MM.1S (cell line): Measurements from ENCODE around the gene SLC25A20.

ENCODE experiments used
- DNase-seq: peaks from one replicate; pipeline ENCODE4 v3.0.0-alpha.2; 2015
- H2AFZ ChIP-seq: fragments of 300-600 bp; sonication (generic); 2 replicates; pipeline ENCODE4 v1.6.0; 2016; ENCODE audit warnings: antibody characterized with exemption, low read length
- H3F3A ChIP-seq: fragments of 300-600 bp; sonication (generic); 2 replicates; pipeline ENCODE4 v1.6.1; 2016; ENCODE audit warnings: mild to moderate bottlenecking, antibody characterized with exemption, low read length, moderate library complexity, mixed read lengths; ENCODE audit not compliant: insufficient read depth
- H3K27ac ChIP-seq: fragments of 300-600 bp; sonication (generic); 2 replicates; pipeline ENCODE4 v1.5.1; 2016; ENCODE audit warnings: mild to moderate bottlenecking, low read length
- H3K27me3 ChIP-seq: fragments of 300-600 bp; sonication (generic); replicated peaks from 2 replicates; pipeline ENCODE4 v1.6.0; 2016; ENCODE audit warnings: low read length; ENCODE audit not compliant: insufficient read depth
- H3K36me3 ChIP-seq: fragments of 300-600 bp; sonication (generic); replicated peaks from 2 replicates; pipeline ENCODE4 v1.6.1; 2016; ENCODE audit warnings: mild to moderate bottlenecking, low read length, mixed read lengths; ENCODE audit not compliant: insufficient read depth
- H3K4me1 ChIP-seq: fragments of 300-600 bp; sonication (generic); 2 replicates; pipeline ENCODE4 v1.6.1; 2016; ENCODE audit warnings: low read length, mixed read lengths
- H3K4me2 ChIP-seq: fragments of 300-600 bp; sonication (generic); 2 replicates; pipeline ENCODE4 v1.6.0; 2016; ENCODE audit warnings: low read depth, low read length
- H3K4me3 ChIP-seq: fragments of 300-600 bp; sonication (generic); 2 replicates; pipeline ENCODE4 v1.5.1; 2016; ENCODE audit warnings: low read length, mixed read lengths
- H3K79me2 ChIP-seq: fragments of 300-600 bp; sonication (generic); 2 replicates; pipeline ENCODE4 v1.6.1; 2016; ENCODE audit warnings: mixed run types, low read length, mixed read lengths
- H3K9ac ChIP-seq: fragments of 300-600 bp; sonication (generic); 2 replicates; pipeline ENCODE4 v1.6.1; 2016; ENCODE audit warnings: low read length, mixed read lengths
- H3K9me2 ChIP-seq: fragments of 300-600 bp; sonication (generic); replicated peaks from 2 replicates; pipeline ENCODE4 v1.6.1; 2016; ENCODE audit warnings: mild to moderate bottlenecking, low read length, mixed read lengths; ENCODE audit not compliant: insufficient read depth
- H3K9me3 ChIP-seq: fragments of 300-600 bp; sonication (generic); replicated peaks from 2 replicates; pipeline ENCODE4 v1.6.1; 2016; ENCODE audit warnings: mild to moderate bottlenecking, low read length, mixed read lengths; ENCODE audit not compliant: insufficient read depth
- H4K20me1 ChIP-seq: fragments of 300-600 bp; sonication (generic); 2 replicates; pipeline ENCODE4 v1.6.1; 2016; ENCODE audit warnings: mild to moderate bottlenecking, low read length, moderate library complexity, mixed read lengths; ENCODE audit not compliant: insufficient read depth
- EZH2 ChIP-seq: fragments of 300-600 bp; sonication (generic); optimal IDR thresholded peaks from 2 replicates; pipeline ENCODE3; 2017; ENCODE audit warnings: low read depth, mild to moderate bottlenecking, antibody characterized with exemption, low read length, mixed read lengths
- EZH2phosphoT487 ChIP-seq: fragments of 300-600 bp; sonication (generic); IDR thresholded peaks from 2 replicates; pipeline ENCODE4 v1.6.1; 2018; ENCODE audit warnings: antibody characterized with exemption, low read length
- TF ChIP-seq, protein P1 (sequence below): fragments of 300-600 bp; sonication (generic); IDR thresholded peaks from 2 replicates; pipeline ENCODE4 v1.5.1; 2016; ENCODE audit warnings: antibody characterized with exemption, low read length, mixed read lengths

The SLC25A20 gene

DNA sequence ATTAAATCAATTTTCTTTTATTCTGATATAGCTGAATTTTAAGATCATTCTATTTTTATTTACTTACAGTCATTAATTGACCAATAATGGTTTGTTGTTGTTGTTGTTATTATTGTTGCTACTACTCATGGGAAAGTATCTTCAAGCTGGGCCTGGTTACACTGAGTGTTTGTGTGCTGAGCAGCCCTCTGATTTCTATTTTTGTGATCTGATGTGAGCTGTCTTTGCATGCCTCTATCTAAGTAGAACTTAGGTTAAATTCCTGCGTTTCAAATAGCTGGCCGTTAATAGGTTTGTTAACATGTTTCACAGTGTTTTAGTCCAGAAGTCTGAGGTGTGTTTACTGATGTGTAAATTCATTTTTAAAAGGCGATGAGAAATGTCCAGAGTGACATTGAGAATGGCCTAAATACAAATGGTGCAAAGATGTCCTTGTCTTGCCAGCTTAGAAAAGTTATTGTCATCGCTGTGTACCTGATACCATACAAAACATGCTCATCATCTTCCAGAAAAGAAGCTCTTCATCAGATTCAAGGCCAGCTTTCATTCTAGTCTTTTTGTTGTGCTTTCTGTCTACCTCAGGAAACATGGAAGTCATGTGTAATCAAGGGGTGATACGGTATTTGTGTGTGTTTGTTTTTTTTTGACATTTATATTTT, 35.8 kb upstream of the SLC25A20 start:
- Histone ChIP-seq H3K79me2 (peaks cover 93% of the 10 kb centered on the region), H2AFZ (no peak overlapping the region), H3K4me2 (no peak overlapping the region), H3K9me2 (no peaks in the 10 kb centered on the region), H3K4me3 (no peak overlapping the region), H3F3A (no peaks in the 10 kb centered on the region), H3K9me3 (no peaks in the 10 kb centered on the region), H4K20me1 (peaks cover 16% of the 10 kb centered on the region; the same call in 1 of the 2 replicates), H3K9ac (no peak overlapping the region), H3K36me3 (peaks cover 11% of the 10 kb centered on the region; the same call in 1 of the 2 replicates), H3K27me3 (no peaks in the 10 kb centered on the region), H3K4me1 (peaks cover 12% of the 10 kb centered on the region), H3K27ac (no peak overlapping the region)
- TF ChIP-seq EZH2phosphoT487: no peak
- no peak for TF ChIP-seq EZH2
- TF ChIP-seq, protein P1, sequence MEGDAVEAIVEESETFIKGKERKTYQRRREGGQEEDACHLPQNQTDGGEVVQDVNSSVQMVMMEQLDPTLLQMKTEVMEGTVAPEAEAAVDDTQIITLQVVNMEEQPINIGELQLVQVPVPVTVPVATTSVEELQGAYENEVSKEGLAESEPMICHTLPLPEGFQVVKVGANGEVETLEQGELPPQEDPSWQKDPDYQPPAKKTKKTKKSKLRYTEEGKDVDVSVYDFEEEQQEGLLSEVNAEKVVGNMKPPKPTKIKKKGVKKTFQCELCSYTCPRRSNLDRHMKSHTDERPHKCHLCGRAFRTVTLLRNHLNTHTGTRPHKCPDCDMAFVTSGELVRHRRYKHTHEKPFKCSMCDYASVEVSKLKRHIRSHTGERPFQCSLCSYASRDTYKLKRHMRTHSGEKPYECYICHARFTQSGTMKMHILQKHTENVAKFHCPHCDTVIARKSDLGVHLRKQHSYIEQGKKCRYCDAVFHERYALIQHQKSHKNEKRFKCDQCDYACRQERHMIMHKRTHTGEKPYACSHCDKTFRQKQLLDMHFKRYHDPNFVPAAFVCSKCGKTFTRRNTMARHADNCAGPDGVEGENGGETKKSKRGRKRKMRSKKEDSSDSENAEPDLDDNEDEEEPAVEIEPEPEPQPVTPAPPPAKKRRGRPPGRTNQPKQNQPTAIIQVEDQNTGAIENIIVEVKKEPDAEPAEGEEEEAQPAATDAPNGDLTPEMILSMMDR: no peak
- DNase-seq: no peak

DNA sequence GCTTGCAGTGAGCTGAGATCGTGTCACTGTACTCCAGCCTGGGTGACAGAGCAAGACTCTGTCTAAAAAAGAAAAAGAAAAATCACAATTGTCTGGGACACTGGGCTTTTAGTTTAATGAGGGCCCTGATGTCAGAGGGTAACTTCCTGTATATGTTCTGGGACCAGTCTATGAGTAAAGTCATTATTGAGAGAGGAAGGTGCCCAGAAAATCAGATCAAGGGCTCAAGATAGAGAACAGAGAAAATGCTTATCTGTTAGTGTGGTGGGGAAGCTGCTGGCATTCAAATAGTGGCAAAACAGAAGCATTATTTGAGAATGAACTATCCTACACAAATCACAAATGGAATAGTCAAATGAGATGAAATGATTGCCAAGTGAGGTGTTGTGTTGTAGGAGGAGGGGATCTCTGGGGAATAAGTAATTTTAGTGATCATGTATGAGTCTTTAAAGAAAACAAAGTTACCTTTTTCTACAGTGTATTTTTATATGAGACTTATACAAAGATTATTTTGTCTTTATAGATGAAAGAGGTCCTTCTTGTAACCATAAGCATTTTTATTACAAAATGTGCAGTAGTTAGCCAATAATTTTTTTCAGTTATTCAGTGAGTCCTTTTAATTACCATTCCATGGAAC, 33.4 kb upstream of the SLC25A20 start:
- H3K27ac ChIP-seq: no peak overlapping the region

DNA sequence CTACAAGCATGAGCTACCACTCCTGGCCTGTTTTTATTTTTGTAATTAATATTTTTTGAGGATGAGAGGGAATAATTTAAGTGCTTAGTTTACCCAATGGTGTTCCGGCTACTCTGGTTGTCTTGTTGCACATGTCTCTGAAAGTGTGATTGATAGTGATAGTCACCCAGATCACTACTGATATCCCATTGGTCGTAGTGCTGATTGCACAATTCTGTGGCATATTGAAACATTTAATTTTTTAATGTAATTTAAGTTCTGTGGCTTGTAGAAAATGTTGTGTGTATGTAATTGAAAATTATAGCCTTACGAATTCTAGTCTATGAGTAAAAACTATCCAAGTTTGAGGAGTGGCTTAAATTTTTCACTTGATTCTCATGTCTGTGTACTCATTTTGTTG, 31.9 kb upstream of the SLC25A20 start:
- no peaks in the 10 kb centered on the region for H3K27me3 ChIP-seq
- H2AFZ ChIP-seq: no peak overlapping the region
- H3K9ac ChIP-seq: no peak overlapping the region
- no peak overlapping the region for H3K4me3 ChIP-seq
- TF ChIP-seq EZH2phosphoT487 (no peak), EZH2 (no peak)
- TF ChIP-seq, protein P1: no peak
- H3K4me1 ChIP-seq: peaks cover 17% of the 10 kb centered on the region; the same call in 1 of the 2 replicates
- DNase-seq: no peak
- H4K20me1 ChIP-seq: peaks cover 28% of the 10 kb centered on the region
- no peaks in the 10 kb centered on the region for H3F3A ChIP-seq
- H3K4me2 ChIP-seq: no peak overlapping the region
- no peaks in the 10 kb centered on the region for H3K9me3 ChIP-seq
- peaks cover 100% of the 10 kb centered on the region for H3K79me2 ChIP-seq
- no peaks in the 10 kb centered on the region for H3K9me2 ChIP-seq
- H3K27ac ChIP-seq: no peak overlapping the region
- peaks cover 24% of the 10 kb centered on the region; the same call in 1 of the 2 replicates for H3K36me3 ChIP-seq

More for the DNA sequence above, 33.4 kb upstream of the SLC25A20 start:
- no peak for DNase-seq
- no peaks in the 10 kb centered on the region for H3K27me3 ChIP-seq
- no peak overlapping the region for H3K4me3 ChIP-seq
- H2AFZ ChIP-seq: no peak overlapping the region
- no peak overlapping the region for H3K9ac ChIP-seq
- peaks cover 24% of the 10 kb centered on the region; the same call in 1 of the 2 replicates for H3K36me3 ChIP-seq
- H3K9me3 ChIP-seq: no peaks in the 10 kb centered on the region
- H3K9me2 ChIP-seq: no peaks in the 10 kb centered on the region
- TF ChIP-seq EZH2 (no peak), EZH2phosphoT487 (no peak)
- no peak overlapping the region for H3K4me2 ChIP-seq
- H3F3A ChIP-seq: no peaks in the 10 kb centered on the region
- peaks cover 25% of the 10 kb centered on the region for H4K20me1 ChIP-seq
- H3K79me2 ChIP-seq: peaks cover 98% of the 10 kb centered on the region
- peaks cover 13% of the 10 kb centered on the region for H3K4me1 ChIP-seq
